WERI-Rb-1 (cell line): ENCODE results near the gene CRYGA.

ENCODE experiments used
- DNase-seq: peaks from one replicate; pipeline ENCODE4 v3.0.0-alpha.2; 2020
- H3K27ac ChIP-seq: fragments of 250-450 bp; sonication (Bioruptor Pico); 2 replicates; pipeline ENCODE4 v1.5.1; 2020; ENCODE audit warnings: mild to moderate bottlenecking, moderate library complexity
- H3K27me3 ChIP-seq: fragments of 250-450 bp; sonication (Bioruptor Pico); 2 replicates; pipeline ENCODE4 v1.5.1; 2021; ENCODE audit warnings: mild to moderate bottlenecking, low read depth, moderate library complexity; ENCODE audit not compliant: insufficient read depth, severe bottlenecking
- H3K36me3 ChIP-seq: fragments of 250-450 bp; sonication (Bioruptor Pico); 2 replicates; pipeline ENCODE4 v1.5.1; 2020; ENCODE audit warnings: mild to moderate bottlenecking, moderate library complexity
- H3K4me3 ChIP-seq: 2 replicates; pipeline ENCODE4 v1.5.1; 2011; ENCODE audit warnings: low read depth, mild to moderate bottlenecking, control low read depth, low read length
- H3K9me3 ChIP-seq: fragments of 250-450 bp; sonication (Bioruptor Pico); 2 replicates; pipeline ENCODE4 v1.5.1; 2021; ENCODE audit warnings: mild to moderate bottlenecking, moderate library complexity; ENCODE audit not compliant: severe bottlenecking
- CTCF ChIP-seq: IDR thresholded peaks from 2 replicates; pipeline ENCODE4 v1.5.1; 2011; ENCODE audit warnings: low read depth, mild to moderate bottlenecking, control low read depth, inconsistent platforms, low read length

The CRYGA gene

GRCh38 chr2:208163489-208163888, at the start of gene CRYGA:
TSS of gene CRYGA (minus strand) at chr2:208163589. CDS start at chr2:208163556, 33 bp downstream.
- Histone ChIP-seq H3K27ac (no peak within 1 kb of the TSS), H3K27me3 (no peaks in the 10 kb centered on the region), H3K4me3 (no peak within 1 kb of the TSS), H3K36me3 (no peaks in the 10 kb centered on the region), H3K9me3 (no peaks in the 10 kb centered on the region)
- no peak for TF ChIP-seq CTCF
- DNase-seq, result no peak

GRCh38 chr2:208210688-208211451, 47.5 kb upstream of the CRYGA start:
- no peak for TF ChIP-seq CTCF

GRCh38 chr2:208208335-208209085, 45.1 kb upstream of the CRYGA start:
- no peak for TF ChIP-seq CTCF
- H3K36me3 ChIP-seq, result no peaks in the 10 kb centered on the region
- H3K27me3 ChIP-seq, result no peaks in the 10 kb centered on the region
- H3K9me3 ChIP-seq, result no peaks in the 10 kb centered on the region
- no peak overlapping the region for H3K27ac ChIP-seq
- DNase-seq, result no peak
- no peak overlapping the region for H3K4me3 ChIP-seq

More at GRCh38 chr2:208210688-208211451, 47.5 kb upstream of the CRYGA start:
- no peaks in the 10 kb centered on the region for H3K36me3 ChIP-seq
- no peak for DNase-seq
- no peaks in the 10 kb centered on the region for H3K9me3 ChIP-seq
- no peaks in the 10 kb centered on the region for H3K27me3 ChIP-seq
- no peak overlapping the region for H3K4me3 ChIP-seq
- H3K27ac ChIP-seq, result no peak overlapping the region

- Histone ChIP-seq H3K27me3 (no peaks in the 10 kb centered on the region), H3K36me3 (no peaks in the 10 kb centered on the region), H3K4me3 (no peak overlapping the region), H3K27ac (no peak overlapping the region), H3K9me3 (no peaks in the 10 kb centered on the region)
- TF ChIP-seq CTCF, result no peak
- no peak for DNase-seq
Observed at GRCh38 chr2:208207769-208208168, 44.4 kb upstream of the CRYGA start.

- DNase-seq, result no peak
- H3K27ac ChIP-seq, result no peak overlapping the region
- H3K9me3 ChIP-seq, result no peaks in the 10 kb centered on the region
- H3K4me3 ChIP-seq, result no peak overlapping the region
- H3K36me3 ChIP-seq, result no peaks in the 10 kb centered on the region
- no peak for TF ChIP-seq CTCF
- no peaks in the 10 kb centered on the region for H3K27me3 ChIP-seq
Observed at GRCh38 chr2:208204166-208204565, 40.8 kb upstream of the CRYGA start.
